CD4-positive, alpha-beta T cell (primary cell): ENCODE results near the gene CDH16. TPM values are rescaled to one million over a fixed set of nuclear protein-coding genes. Genes with fewer than 3 reads are reported as not detected.

ENCODE experiments used
- ATAC-seq: fragments of 200-7000 bp; cut with Tn5 transposase; one replicate; pipeline ENCODE4 v1.10.0; 2022; ENCODE audit warnings: mild to moderate bottlenecking; ENCODE audit not compliant: poor library complexity
- CTCF ChIA-PET: fragments of 350-600 bp; sonication (Branson Sonifier 250); formaldehyde crosslinking; loops from one replicate; lab custom pipeline; 2021; ENCODE audit warnings: antibody characterized with exemption, inconsistent platforms; lab: Charles Lee
- POLR2A ChIA-PET: fragments of 350-600 bp; sonication (Branson Sonifier 250); formaldehyde crosslinking; loops from one replicate; lab custom pipeline; 2021; ENCODE audit warnings: antibody characterized with exemption, inconsistent platforms; lab: Charles Lee
- DNase-seq, 14 experiments: peaks; one replicate each; pipeline ENCODE4 v3.0.0-alpha.2; 2013 to 2020; ENCODE audit warnings: mixed read lengths in 2 of 14
- H3K27ac ChIP-seq, 2 donors: one replicate each; pipeline versions ENCODE4 v1.5.1 to v1.7.0; 2013; ENCODE audit warnings: low read length in 2 of 2, low read depth in 1 of 2, mild to moderate bottlenecking in 1 of 2
- H3K27me3 ChIP-seq, 2 experiments: 1 replicate in 1 of 2; 2 replicates in 1 of 2; pipeline versions ENCODE4 v1.6.1 to v1.7.0; 2013; ENCODE audit warnings: low read length in 2 of 2, control low read depth in 1 of 2, mild to moderate bottlenecking in 1 of 2, moderate library complexity in 1 of 2; ENCODE audit not compliant: insufficient read depth in 2 of 2, control insufficient read depth in 1 of 2
- H3K36me3 ChIP-seq: one replicate; pipeline ENCODE4 v1.6.1; 2013; ENCODE audit warnings: low read length, control low read depth; ENCODE audit not compliant: insufficient read depth
- H3K4me1 ChIP-seq: one replicate; pipeline ENCODE4 v1.6.1; 2013; ENCODE audit warnings: low read length, control low read depth; ENCODE audit not compliant: insufficient read depth
- H3K4me3 ChIP-seq: one replicate; pipeline ENCODE4 v1.5.1; 2013; ENCODE audit warnings: mild to moderate bottlenecking, low read length, moderate library complexity
- H3K9me3 ChIP-seq, 2 experiments: 1 replicate in 1 of 2; 2 replicates in 1 of 2; pipeline versions ENCODE4 v1.6.1 to v1.7.0; 2013; ENCODE audit warnings: low read length in 2 of 2, mild to moderate bottlenecking in 2 of 2, control low read depth in 1 of 2, moderate library complexity in 1 of 2; ENCODE audit not compliant: control insufficient read depth in 1 of 2, insufficient read depth in 1 of 2
- H3K27ac Mint-ChIP-seq: one replicate; pipeline ENCODE4 v1.8.0; 2020; ENCODE audit warnings: mixed read lengths
- H3K27me3 Mint-ChIP-seq: one replicate; pipeline ENCODE4 v1.8.0; 2021; ENCODE audit warnings: mixed read lengths
- H3K36me3 Mint-ChIP-seq: one replicate; pipeline ENCODE4 v1.8.0; 2021; ENCODE audit warnings: low read depth, mixed read lengths
- H3K4me1 Mint-ChIP-seq: one replicate; pipeline ENCODE4 v1.8.0; 2021; ENCODE audit warnings: low read depth, mixed read lengths
- H3K4me3 Mint-ChIP-seq: one replicate; pipeline ENCODE4 v1.8.0; 2020; ENCODE audit warnings: mild to moderate bottlenecking, mixed read lengths
- H3K9me3 Mint-ChIP-seq: one replicate; pipeline ENCODE4 v1.8.0; 2020; ENCODE audit warnings: mixed read lengths
- intact Hi-C, 2 experiments: fragments of 100-400 bp; cut with DNase I in 1 of 2; cut with micrococcal nuclease in 1 of 2; formaldehyde crosslinking; loops; one replicate each; pipeline versions ENCODE4 v1.15.1 to v1.9.0; 2023 to 2025; cut with DNase I, micrococcal nuclease
- total RNA-seq, 174 experiments: library from RNA in 2 of 174; stranded (reverse) in 2 of 174; gene quantifications; one replicate each; pipeline ENCODE4 v1.2.3 and lab custom pipeline; 2021 to 2026
- TF ChIP-seq, protein P1 (sequence below): fragments of 200-600 bp; IDR thresholded peaks from one replicate; pipeline ENCODE4 v1.8.0; 2022; ENCODE audit warnings: antibody characterized with exemption, mild to moderate bottlenecking

CDH16 gene
- total RNA-seq, 2 experiments from 2014 or later = not detected

DNA sequence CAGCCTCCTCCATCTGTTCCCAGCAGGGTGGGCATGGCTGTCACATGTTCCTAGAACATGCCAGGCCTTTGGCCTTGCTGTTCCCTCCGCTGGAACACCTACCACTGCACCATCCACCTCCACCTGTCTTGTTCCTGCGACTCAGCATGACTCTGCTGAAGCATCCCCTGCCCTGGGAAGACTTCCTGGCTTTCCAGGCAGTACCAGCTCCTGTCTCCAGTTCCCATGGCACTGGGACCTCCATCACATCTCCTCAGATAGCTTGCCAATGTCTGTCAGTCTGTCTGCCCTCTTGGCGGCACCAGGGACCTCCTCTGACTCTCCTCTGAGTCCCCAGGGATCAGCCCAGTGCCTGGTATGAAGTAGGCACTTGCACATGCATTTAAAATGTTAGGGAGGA, 22.7 kb downstream of the CDH16 start:
- TF ChIP-seq, protein P1, sequence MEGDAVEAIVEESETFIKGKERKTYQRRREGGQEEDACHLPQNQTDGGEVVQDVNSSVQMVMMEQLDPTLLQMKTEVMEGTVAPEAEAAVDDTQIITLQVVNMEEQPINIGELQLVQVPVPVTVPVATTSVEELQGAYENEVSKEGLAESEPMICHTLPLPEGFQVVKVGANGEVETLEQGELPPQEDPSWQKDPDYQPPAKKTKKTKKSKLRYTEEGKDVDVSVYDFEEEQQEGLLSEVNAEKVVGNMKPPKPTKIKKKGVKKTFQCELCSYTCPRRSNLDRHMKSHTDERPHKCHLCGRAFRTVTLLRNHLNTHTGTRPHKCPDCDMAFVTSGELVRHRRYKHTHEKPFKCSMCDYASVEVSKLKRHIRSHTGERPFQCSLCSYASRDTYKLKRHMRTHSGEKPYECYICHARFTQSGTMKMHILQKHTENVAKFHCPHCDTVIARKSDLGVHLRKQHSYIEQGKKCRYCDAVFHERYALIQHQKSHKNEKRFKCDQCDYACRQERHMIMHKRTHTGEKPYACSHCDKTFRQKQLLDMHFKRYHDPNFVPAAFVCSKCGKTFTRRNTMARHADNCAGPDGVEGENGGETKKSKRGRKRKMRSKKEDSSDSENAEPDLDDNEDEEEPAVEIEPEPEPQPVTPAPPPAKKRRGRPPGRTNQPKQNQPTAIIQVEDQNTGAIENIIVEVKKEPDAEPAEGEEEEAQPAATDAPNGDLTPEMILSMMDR = no peak
- ATAC-seq (no peak), DNase-seq (no peak)
- no peaks in the 10 kb centered on the region for H3K36me3 ChIP-seq
- peaks cover 10% of the 10 kb centered on the region for H3K4me1 ChIP-seq
- ChIA-PET CTCF (interaction anchor here (1.8 kb wide), 1 partner anchor 33 kb away, joined by 8 read pairs; no protein-coding TSS in a partner anchor), POLR2A (no interaction called here)
- Mint-ChIP-seq H3K36me3 (no peaks in the 10 kb centered on the region), H3K9me3 (no peaks in the 10 kb centered on the region), H3K27ac (no peak overlapping the region), H3K4me3 (no peak overlapping the region), H3K4me1 (peaks cover 8% of the 10 kb centered on the region), H3K27me3 (no peaks in the 10 kb centered on the region)
- H3K9me3 ChIP-seq = no peaks in the 10 kb centered on the region
- intact Hi-C loops = loop anchor here (1.0 to 5.0 kb wide), 3 partner anchors 33 to 58 kb away; no protein-coding TSS in a partner anchor
- no peaks in the 10 kb centered on the region for H3K27me3 ChIP-seq
- no peak overlapping the region for H3K4me3 ChIP-seq
- H3K27ac ChIP-seq = no peak overlapping the region

DNA sequence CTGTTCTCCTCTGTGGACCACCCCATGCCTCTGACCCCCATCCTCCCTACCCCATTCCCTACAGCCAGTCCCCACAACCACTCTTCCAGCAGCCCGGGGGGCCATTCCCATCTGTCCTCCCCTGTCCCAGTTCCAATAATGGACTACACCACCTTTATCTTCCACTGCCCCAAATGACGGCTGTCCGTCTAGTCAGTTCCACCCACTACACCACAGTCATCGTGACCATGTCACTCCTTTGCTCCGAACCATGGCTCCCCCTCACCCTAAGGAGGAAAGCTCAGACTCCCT, 23.1 kb downstream of the CDH16 start:
- H3K9me3 Mint-ChIP-seq = no peaks in the 10 kb centered on the region
- no peak for ATAC-seq
- H3K27me3 ChIP-seq = no peaks in the 10 kb centered on the region
- no peaks in the 10 kb centered on the region for H3K36me3 ChIP-seq
- no peaks in the 10 kb centered on the region for H3K36me3 Mint-ChIP-seq
- H3K27ac Mint-ChIP-seq = no peak overlapping the region
- H3K9me3 ChIP-seq = no peaks in the 10 kb centered on the region
- no peak overlapping the region for H3K27ac ChIP-seq
- TF ChIP-seq, protein P1 = no peak
- peaks cover 10% of the 10 kb centered on the region for H3K4me1 ChIP-seq
- H3K4me3 ChIP-seq = no peak overlapping the region
- CTCF ChIA-PET = interaction anchor here (0.7 to 1.8 kb wide), 12 partner anchors 15 to 260 kb away, joined by 3 to 8 read pairs (median 3); partner anchors contain the start of genes CIAO2B, NAE1 and PDP2
- H3K27me3 Mint-ChIP-seq = no peaks in the 10 kb centered on the region
- intact Hi-C loops = loop anchor here (1.0 to 5.0 kb wide), 3 partner anchors 33 to 59 kb away; no protein-coding TSS in a partner anchor
- no peak overlapping the region for H3K4me3 Mint-ChIP-seq
- POLR2A ChIA-PET = interaction anchor here (0.9 kb wide), 1 partner anchor 65 kb away, joined by 3 read pairs; the partner anchor contains the start of gene NAE1
- H3K4me1 Mint-ChIP-seq = peaks cover 8% of the 10 kb centered on the region
- no peak for DNase-seq

DNA sequence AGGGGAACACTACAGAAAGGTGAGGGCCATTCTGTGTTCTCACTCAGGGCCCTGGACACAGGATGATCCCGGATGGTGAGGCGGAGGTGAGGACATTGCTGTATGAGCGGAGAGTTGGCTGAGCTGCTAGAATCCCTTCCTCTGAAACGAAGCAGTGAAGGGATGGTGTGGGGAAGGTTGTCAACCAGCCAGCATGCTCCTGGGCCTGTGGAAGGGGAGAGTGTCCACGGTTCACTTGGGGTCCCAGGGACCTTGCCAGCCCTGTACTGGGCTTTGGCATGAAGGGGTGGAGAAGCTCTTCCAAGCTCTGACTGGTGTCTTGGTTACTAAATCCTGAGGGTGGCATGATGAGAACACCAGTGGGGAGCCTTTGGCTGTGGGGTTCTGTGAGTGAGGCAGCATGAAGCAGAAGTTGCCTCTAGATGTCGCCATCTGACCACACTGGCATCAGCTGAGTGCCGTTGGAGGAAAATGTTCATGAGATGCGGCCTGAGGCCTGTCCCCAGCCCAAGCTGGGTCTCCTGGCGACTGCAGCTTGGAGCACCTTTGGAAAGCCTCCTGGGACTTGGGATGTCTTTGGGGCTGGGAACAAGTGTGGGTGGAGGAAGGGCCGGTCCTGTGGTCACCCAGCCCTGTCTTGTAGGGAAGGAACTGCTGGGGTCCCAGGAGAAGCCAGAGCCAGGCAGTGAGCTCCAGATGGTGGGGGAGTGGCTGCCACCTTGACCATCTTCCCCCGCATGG, 23.6 kb downstream of the CDH16 start:
- no peak overlapping the region for H3K27ac Mint-ChIP-seq
- peaks cover 10% of the 10 kb centered on the region for H3K4me1 ChIP-seq

More for the DNA sequence above, 23.6 kb downstream of the CDH16 start:
- intact Hi-C loops = loop anchor here (1.0 to 5.0 kb wide), 3 partner anchors 34 to 59 kb away; no protein-coding TSS in a partner anchor
- Mint-ChIP-seq H3K27me3 (no peaks in the 10 kb centered on the region), H3K36me3 (no peaks in the 10 kb centered on the region), H3K9me3 (no peaks in the 10 kb centered on the region), H3K4me1 (peaks cover 8% of the 10 kb centered on the region), H3K4me3 (no peak overlapping the region)
- no peaks in the 10 kb centered on the region for H3K9me3 ChIP-seq
- peak; percentile 27 to 80 (median 51) for DNase-seq
- ATAC-seq = peak; percentile 93
- H3K27me3 ChIP-seq = no peaks in the 10 kb centered on the region
- TF ChIP-seq, protein P1 = peak; percentile 42
- H3K27ac ChIP-seq = no peak overlapping the region
- no peak overlapping the region for H3K4me3 ChIP-seq
- H3K36me3 ChIP-seq = no peaks in the 10 kb centered on the region
- CTCF ChIA-PET = interaction anchor here (0.7 to 1.8 kb wide), 13 partner anchors 15 to 260 kb away, joined by 3 to 8 read pairs (median 3); partner anchors contain the start of genes CIAO2B, NAE1 and PDP2
- POLR2A ChIA-PET = interaction anchor here (0.9 kb wide), 1 partner anchor 64 kb away, joined by 3 read pairs; the partner anchor contains the start of gene NAE1
